OCI-LY3 (cell line): ENCODE results near the gene KCNC3.

ENCODE experiments used
- EZH2phosphoT487 ChIP-seq: fragments of 200-600 bp; shearing (Covaris generic); IDR thresholded peaks from 2 replicates; pipeline ENCODE4 v1.6.1; 2018; ENCODE audit warnings: antibody characterized with exemption, mixed run types, low read depth
- TF ChIP-seq, protein P1 (sequence below): fragments of 200-600, 300-600 bp; sonication (generic); IDR thresholded peaks from 2 replicates; pipeline ENCODE4 v1.5.1; 2014; ENCODE audit warnings: antibody characterized with exemption, low read length, low read depth

DNA sequence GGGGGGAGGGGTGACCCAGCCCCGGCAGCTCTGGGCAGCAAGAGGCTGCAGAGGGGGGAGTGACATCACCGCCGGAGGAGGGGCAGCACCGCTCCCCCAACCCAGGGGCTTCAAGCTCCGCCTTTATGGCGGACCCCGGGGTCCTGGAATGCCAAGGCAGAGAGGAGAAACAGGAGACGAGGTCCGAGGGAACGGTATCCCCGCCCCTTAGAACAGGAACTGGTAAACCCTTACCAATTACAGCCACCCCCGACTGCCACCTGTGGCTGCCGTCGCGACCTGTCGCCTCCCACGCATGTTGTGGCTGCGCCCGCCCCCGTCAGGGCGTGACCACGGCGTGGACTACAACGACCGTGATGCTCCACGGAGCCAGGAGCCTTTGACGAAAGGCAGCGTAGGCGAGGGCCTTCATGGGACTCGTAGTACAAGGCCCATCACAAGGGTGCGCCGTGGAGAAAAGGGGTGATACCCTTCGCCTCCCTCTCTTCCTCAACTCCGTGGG lies 4.1 kb upstream of the KCNC3 start:
- TF ChIP-seq, protein P1, sequence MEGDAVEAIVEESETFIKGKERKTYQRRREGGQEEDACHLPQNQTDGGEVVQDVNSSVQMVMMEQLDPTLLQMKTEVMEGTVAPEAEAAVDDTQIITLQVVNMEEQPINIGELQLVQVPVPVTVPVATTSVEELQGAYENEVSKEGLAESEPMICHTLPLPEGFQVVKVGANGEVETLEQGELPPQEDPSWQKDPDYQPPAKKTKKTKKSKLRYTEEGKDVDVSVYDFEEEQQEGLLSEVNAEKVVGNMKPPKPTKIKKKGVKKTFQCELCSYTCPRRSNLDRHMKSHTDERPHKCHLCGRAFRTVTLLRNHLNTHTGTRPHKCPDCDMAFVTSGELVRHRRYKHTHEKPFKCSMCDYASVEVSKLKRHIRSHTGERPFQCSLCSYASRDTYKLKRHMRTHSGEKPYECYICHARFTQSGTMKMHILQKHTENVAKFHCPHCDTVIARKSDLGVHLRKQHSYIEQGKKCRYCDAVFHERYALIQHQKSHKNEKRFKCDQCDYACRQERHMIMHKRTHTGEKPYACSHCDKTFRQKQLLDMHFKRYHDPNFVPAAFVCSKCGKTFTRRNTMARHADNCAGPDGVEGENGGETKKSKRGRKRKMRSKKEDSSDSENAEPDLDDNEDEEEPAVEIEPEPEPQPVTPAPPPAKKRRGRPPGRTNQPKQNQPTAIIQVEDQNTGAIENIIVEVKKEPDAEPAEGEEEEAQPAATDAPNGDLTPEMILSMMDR, result no peak; the same call in 1 of the 2 replicates
- TF ChIP-seq EZH2phosphoT487, result no peak
